ENCODE measurements around the gene S100P. TPM values are rescaled to one million over a fixed set of nuclear protein-coding genes. Genes with fewer than 3 reads are reported as not detected.
A peak's percentile ranks its signal among the peaks of the same experiment; 100 is the strongest.
"Not testable (repeated sequence)": the region's sequence is repeated elsewhere in the genome, so short reads cannot be mapped to it uniquely, and the experiment has no call there.

Gene S100P
- total RNA-seq, 4 donors from 2014 or later: 1.2 TPM; not detected in 3

GRCh38 chr4:6671648-6672047 lies 22.0 kb upstream of the S100P start:
- DNase-seq (no peak), ATAC-seq (no peak)
- Histone ChIP-seq H3K27ac (no peak overlapping the region), H3K27me3 (no peaks in the 10 kb centered on the region), H3K4me1 (peaks cover 20 to 21% of the 10 kb centered on the region in 2 donors), H3K9me3 (no peaks in the 10 kb centered on the region), H3K36me3 (peaks cover 0 to 10% of the 10 kb centered on the region in 2 donors), H3K4me3 (no peak overlapping the region)
- TF ChIP-seq CTCF (IDR thresholded peaks at IDR 0.05 in 4 of 5, conservative IDR thresholded peaks at IDR 0.05 in 1 of 5) (no peak), POLR2A (IDR thresholded peaks at IDR 0.05) (no peak)
- intact Hi-C loops (cut with DNase I; ENCODE audit: low total_unique reads) (no loop called here), in situ Hi-C loops (cut with MboI; ENCODE audit: low sequenced_read_pairs in 4 of 4) (no loop called here)

GRCh38 chr4:6672131-6672530 lies 21.5 kb upstream of the S100P start:
- peaks cover 25 to 26% of the 10 kb centered on the region in 2 donors for H3K4me1 ChIP-seq
- DNase-seq: no peak

GRCh38 chr4:6672541-6673190 lies 21.0 kb upstream of the S100P start:
- in situ Hi-C loops (cut with MboI; ENCODE audit: low sequenced_read_pairs in 4 of 4); intact Hi-C loops (cut with DNase I; ENCODE audit: low total_unique reads); ATAC-seq; H3K36me3 ChIP-seq; H3K9me3 ChIP-seq; DNase-seq; H3K27me3 ChIP-seq: not testable (repeated sequence)
- peaks cover 27 to 31% of the 10 kb centered on the region in 2 donors for H3K4me1 ChIP-seq
- H3K4me3 ChIP-seq: peak overlapping the region in 2 of 4 donors; percentile 68 to 90
- H3K27ac ChIP-seq: peak overlapping the region in 2 of 4 donors; percentile 94 to 96

More at GRCh38 chr4:6672131-6672530, 21.5 kb upstream of the S100P start:
- H3K27me3 ChIP-seq: no peaks in the 10 kb centered on the region
- ATAC-seq: no peak
- TF ChIP-seq POLR2A (IDR thresholded peaks at IDR 0.05): no peak
- TF ChIP-seq CTCF (IDR thresholded peaks at IDR 0.05 in 4 of 5, conservative IDR thresholded peaks at IDR 0.05 in 1 of 5): no peak
- H3K4me3 ChIP-seq: no peak overlapping the region
- H3K9me3 ChIP-seq: no peaks in the 10 kb centered on the region
- H3K27ac ChIP-seq: no peak overlapping the region
- intact Hi-C loops (cut with DNase I; ENCODE audit: low total_unique reads) (no loop called here), in situ Hi-C loops (cut with MboI; ENCODE audit: low sequenced_read_pairs in 4 of 4) (no loop called here)
- H3K36me3 ChIP-seq: peaks cover 0 to 10% of the 10 kb centered on the region in 2 donors

- H3K9me3 ChIP-seq; in situ Hi-C loops (cut with MboI; ENCODE audit: low sequenced_read_pairs in 4 of 4); intact Hi-C loops (cut with DNase I; ENCODE audit: low total_unique reads); ATAC-seq; H3K36me3 ChIP-seq; H3K27me3 ChIP-seq: not testable (repeated sequence)
- Histone ChIP-seq H3K27ac (peak overlapping the region; percentile 82 to 96 (median 89)), H3K4me3 (peak overlapping the region; percentile 68 to 90 (median 72)), H3K4me1 (peaks cover 27 to 33% of the 10 kb centered on the region in 2 donors)
- peak in 1 of 2 donors; percentile 39 for DNase-seq
These were observed 20.5 kb upstream of the S100P start for GRCh38 chr4:6673191-6673659.

- peak; percentile 95 to 96 for ATAC-seq
- in situ Hi-C loops (cut with MboI; ENCODE audit: low sequenced_read_pairs in 4 of 4): no loop called here
- H3K4me1 ChIP-seq: peaks cover 27 to 33% of the 10 kb centered on the region in 2 donors
These were observed 19.8 kb upstream of the S100P start for GRCh38 chr4:6673660-6674499.

More at GRCh38 chr4:6673660-6674499, 19.8 kb upstream of the S100P start:
- no peaks in the 10 kb centered on the region for H3K9me3 ChIP-seq
- TF ChIP-seq CTCF (IDR thresholded peaks at IDR 0.05 in 4 of 5, conservative IDR thresholded peaks at IDR 0.05 in 1 of 5) (peak in 2 of 5 experiments; percentile 15 to 21), POLR2A (IDR thresholded peaks at IDR 0.05) (peak; percentile 68 to 79)
- H3K4me3 ChIP-seq: peak overlapping the region; percentile 68 to 90 (median 72)
- intact Hi-C loops (cut with DNase I; ENCODE audit: low total_unique reads): loop anchor here (1.0 kb wide), 2 partner anchors 34 to 35 kb away; partner anchors contain the start of genes MRFAP1 and MRFAP1L1
- H3K36me3 ChIP-seq: peaks cover 0 to 10% of the 10 kb centered on the region in 2 donors
- peak; percentile 95 to 96 for DNase-seq
- H3K27me3 ChIP-seq: no peaks in the 10 kb centered on the region
- peak overlapping the region; percentile 82 to 96 (median 89) for H3K27ac ChIP-seq

All from gastrocnemius medialis (tissue), 4 donors.